CD14-positive monocyte (primary cell): ENCODE data around the gene CFL1. TPM values are rescaled to one million over a fixed set of nuclear protein-coding genes. Genes with fewer than 3 reads are reported as not detected.

Source experiments
- DNase-seq, 3 donors: peaks; one replicate each; pipeline ENCODE4 v3.0.0-alpha.2; 2011 to 2022
- H2AFZ ChIP-seq: 2 replicates; pipeline ENCODE4 v1.6.0; 2012; ENCODE audit warnings: mild to moderate bottlenecking, low read depth, low read length, inconsistent platforms; ENCODE audit not compliant: insufficient read depth, poor library complexity, severe bottlenecking
- H3K27ac ChIP-seq, 2 donors: 1 replicate in 1 of 2; 2 replicates in 1 of 2; pipeline ENCODE4 v1.5.1; 2012 to 2013; ENCODE audit warnings: low read length in 2 of 2, control low read depth in 1 of 2, inconsistent platforms in 1 of 2, low read depth in 1 of 2, mild to moderate bottlenecking in 1 of 2
- H3K27me3 ChIP-seq, 2 donors: one replicate each; pipeline versions ENCODE4 v1.6.0 to v1.6.1; 2011 to 2013; ENCODE audit warnings: low read length in 2 of 2; ENCODE audit not compliant: control insufficient read depth in 2 of 2, insufficient read depth in 2 of 2
- H3K36me3 ChIP-seq, 2 donors: replicated peaks in 1 of 2; 1 replicate in 1 of 2; 2 replicates in 1 of 2; pipeline versions ENCODE4 v1.5.1 to v1.6.1; 2012 to 2013; ENCODE audit warnings: low read length in 2 of 2, control low read depth in 1 of 2, inconsistent platforms in 1 of 2, mild to moderate bottlenecking in 1 of 2; ENCODE audit not compliant: insufficient read depth in 2 of 2, control insufficient read depth in 1 of 2
- H3K4me1 ChIP-seq, 2 donors: 1 replicate in 1 of 2; 2 replicates in 1 of 2; pipeline versions ENCODE4 v1.5.1 to v1.6.1; 2012 to 2013; ENCODE audit warnings: low read length in 2 of 2, control low read depth in 1 of 2, inconsistent platforms in 1 of 2, mild to moderate bottlenecking in 1 of 2, moderate library complexity in 1 of 2; ENCODE audit not compliant: insufficient read depth in 2 of 2, control insufficient read depth in 1 of 2
- H3K4me2 ChIP-seq: replicated peaks from 2 replicates; pipeline ENCODE3; 2012; ENCODE audit warnings: low read length, moderate library complexity, mild to moderate bottlenecking; ENCODE audit not compliant: poor library complexity, severe bottlenecking; ENCODE audit errors: extremely low read depth
- H3K4me3 ChIP-seq, 3 experiments: fragments of 200-600 bp in 1 of 3; sonication (generic) in 1 of 3; replicated peaks in 1 of 3; 1 replicate in 2 of 3; 2 replicates in 1 of 3; pipeline ENCODE4 v1.5.1; 2011 to 2013; ENCODE audit warnings: low read length in 3 of 3, mild to moderate bottlenecking in 3 of 3, control low read depth in 2 of 3, low read depth in 2 of 3, inconsistent platforms in 1 of 3, moderate library complexity in 1 of 3
- H3K79me2 ChIP-seq: 2 replicates; pipeline ENCODE4 v1.6.0; 2012; ENCODE audit warnings: mild to moderate bottlenecking, control low read depth, inconsistent platforms, low read length, moderate library complexity; ENCODE audit not compliant: insufficient read depth
- H3K9ac ChIP-seq: 2 replicates; pipeline ENCODE4 v1.6.0; 2017; ENCODE audit warnings: low read length, mild to moderate bottlenecking; ENCODE audit not compliant: insufficient read depth, poor library complexity, severe bottlenecking
- H3K9me3 ChIP-seq, 2 donors: replicated peaks in 1 of 2; 1 replicate in 1 of 2; 2 replicates in 1 of 2; pipeline versions ENCODE4 v1.5.1 to v1.6.1; 2012 to 2013; ENCODE audit warnings: low read length in 2 of 2, control low read depth in 1 of 2; ENCODE audit not compliant: control insufficient read depth in 1 of 2, insufficient read depth in 1 of 2
- H4K20me1 ChIP-seq: 2 replicates; pipeline ENCODE4 v1.6.0; 2012; ENCODE audit warnings: mild to moderate bottlenecking, low read length, control low read depth, moderate library complexity; ENCODE audit not compliant: insufficient read depth
- H3K27ac Mint-ChIP-seq, 7 donors: one replicate each; pipeline ENCODE4 v1.8.0; 2020; ENCODE audit warnings: mild to moderate bottlenecking in 7 of 7, mixed read lengths in 7 of 7, moderate library complexity in 6 of 7, inconsistent platforms in 2 of 7
- H3K27me3 Mint-ChIP-seq, 3 donors: one replicate each; pipeline ENCODE4 v1.8.0; 2021 to 2022; ENCODE audit warnings: low read depth in 3 of 3, mild to moderate bottlenecking in 3 of 3, mixed read lengths in 3 of 3, moderate library complexity in 3 of 3, inconsistent platforms in 1 of 3
- H3K36me3 Mint-ChIP-seq, 2 donors: one replicate each; pipeline ENCODE4 v1.8.0; 2020; ENCODE audit warnings: mixed read lengths in 2 of 2, inconsistent platforms in 1 of 2, mild to moderate bottlenecking in 1 of 2
- H3K4me1 Mint-ChIP-seq: one replicate; pipeline ENCODE4 v1.8.0; 2020; ENCODE audit warnings: mild to moderate bottlenecking, mixed read lengths
- H3K4me3 Mint-ChIP-seq, 2 donors: one replicate each; pipeline ENCODE4 v1.8.0; 2020; ENCODE audit warnings: mild to moderate bottlenecking in 2 of 2, mixed read lengths in 2 of 2, moderate library complexity in 1 of 2
- H3K9me3 Mint-ChIP-seq, 7 donors: one replicate each; pipeline ENCODE4 v1.8.0; 2020 to 2022; ENCODE audit warnings: mixed read lengths in 7 of 7, mild to moderate bottlenecking in 6 of 7, moderate library complexity in 6 of 7, inconsistent platforms in 2 of 7
- WGBS: methylation state at CpG from one replicate; pipeline ENCODE4 v1.1.5; 2013; ENCODE audit warnings: missing lambda C conversion rate; ENCODE audit not compliant: insufficient coverage; 5-methylcytosine and 5-hydroxymethylcytosine counted together
- intact Hi-C, 2 donors: fragments of 100-400 bp; cut with micrococcal nuclease; formaldehyde crosslinking; loops; one replicate each; pipeline versions ENCODE4 v1.15.0 to v1.15.1; 2023
- polyA plus RNA-seq, 3 donors: library from polyadenylated mRNA; depleted of rRNA in 1 of 3; unstranded in 2 of 3; stranded (reverse) in 1 of 3; fragments of 300-500 nt in 2 of 3; fragments of >200 nt in 1 of 3; fragmentation: Illumina TruSeq in 2 of 3; gene quantifications; 1 replicate in 2 of 3; 2 replicates in 1 of 3; pipeline ENCODE4 v1.2.3, GENCODE V29; 2012 to 2021
- TF ChIP-seq, protein P1 (sequence below): fragments of 200-600 bp; IDR thresholded peaks from one replicate; pipeline ENCODE4 v1.8.0; 2022; ENCODE audit warnings: antibody characterized with exemption, mild to moderate bottlenecking

The CFL1 gene
- polyA plus RNA-seq, 3 donors: 1,281 to 2,233 (median 1,889) TPM

DNA sequence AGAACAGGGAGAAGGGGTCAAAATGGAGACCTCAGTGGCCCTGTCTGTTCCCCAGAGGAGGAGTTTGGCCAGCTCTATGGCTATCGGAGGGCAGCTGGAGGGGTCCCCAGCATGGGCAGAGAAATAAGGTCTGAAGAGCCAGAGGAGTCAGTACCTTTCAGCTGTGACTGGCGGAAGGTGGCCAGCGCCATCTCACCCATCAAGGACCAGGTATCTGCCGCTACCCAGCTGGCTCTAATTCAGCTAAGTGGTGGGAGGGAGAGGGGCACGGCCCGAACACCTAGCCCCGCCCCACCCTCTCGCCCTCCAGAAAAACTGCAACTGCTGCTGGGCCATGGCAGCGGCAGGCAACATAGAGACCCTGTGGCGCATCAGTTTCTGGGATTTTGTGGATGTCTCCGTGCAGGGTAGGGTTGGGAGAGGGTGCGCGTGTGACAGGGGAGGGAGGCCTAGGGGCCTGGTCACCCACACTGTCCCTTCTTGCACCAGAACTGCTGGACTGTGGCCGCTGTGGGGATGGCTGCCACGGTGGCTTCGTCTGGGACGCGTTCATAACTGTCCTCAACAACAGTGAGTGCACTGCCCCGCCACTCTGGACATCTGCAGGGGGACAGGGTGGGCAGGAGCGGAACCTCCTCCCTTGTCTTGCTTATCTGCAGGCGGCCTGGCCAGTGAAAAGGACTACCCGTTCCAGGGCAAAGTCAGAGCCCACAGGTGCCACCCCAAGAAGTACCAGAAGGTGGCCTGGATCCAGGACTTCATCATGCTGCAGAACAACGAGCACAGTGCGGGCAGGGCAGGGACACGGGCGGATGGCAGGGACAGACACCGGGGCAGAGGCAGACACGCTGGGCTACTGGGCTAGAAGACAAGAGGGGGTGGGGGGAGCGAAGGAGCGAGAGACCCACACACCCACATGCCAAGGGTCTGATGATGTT lies 24.4 kb upstream of the CFL1 start:
- peaks cover 0 to 2% (median 0%) of the 10 kb centered on the region in 3 donors for H3K27me3 Mint-ChIP-seq
- H3K4me2 ChIP-seq: no peak overlapping the region
- peaks cover 36 to 46% of the 10 kb centered on the region in 2 donors for H3K36me3 ChIP-seq
- H2AFZ ChIP-seq: no peak overlapping the region
- no peak overlapping the region for H3K4me3 ChIP-seq
- TF ChIP-seq, protein P1, sequence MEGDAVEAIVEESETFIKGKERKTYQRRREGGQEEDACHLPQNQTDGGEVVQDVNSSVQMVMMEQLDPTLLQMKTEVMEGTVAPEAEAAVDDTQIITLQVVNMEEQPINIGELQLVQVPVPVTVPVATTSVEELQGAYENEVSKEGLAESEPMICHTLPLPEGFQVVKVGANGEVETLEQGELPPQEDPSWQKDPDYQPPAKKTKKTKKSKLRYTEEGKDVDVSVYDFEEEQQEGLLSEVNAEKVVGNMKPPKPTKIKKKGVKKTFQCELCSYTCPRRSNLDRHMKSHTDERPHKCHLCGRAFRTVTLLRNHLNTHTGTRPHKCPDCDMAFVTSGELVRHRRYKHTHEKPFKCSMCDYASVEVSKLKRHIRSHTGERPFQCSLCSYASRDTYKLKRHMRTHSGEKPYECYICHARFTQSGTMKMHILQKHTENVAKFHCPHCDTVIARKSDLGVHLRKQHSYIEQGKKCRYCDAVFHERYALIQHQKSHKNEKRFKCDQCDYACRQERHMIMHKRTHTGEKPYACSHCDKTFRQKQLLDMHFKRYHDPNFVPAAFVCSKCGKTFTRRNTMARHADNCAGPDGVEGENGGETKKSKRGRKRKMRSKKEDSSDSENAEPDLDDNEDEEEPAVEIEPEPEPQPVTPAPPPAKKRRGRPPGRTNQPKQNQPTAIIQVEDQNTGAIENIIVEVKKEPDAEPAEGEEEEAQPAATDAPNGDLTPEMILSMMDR: no peak
- no peak overlapping the region for H3K9ac ChIP-seq
- peaks cover 17 to 35% of the 10 kb centered on the region in 2 donors for H3K4me1 ChIP-seq
- no peaks in the 10 kb centered on the region for H3K27me3 ChIP-seq
- WGBS: 93% methylated on average over 21 of the region's 30 CpGs
- H3K36me3 Mint-ChIP-seq: peaks cover 44 to 56% of the 10 kb centered on the region in 2 donors
- peaks cover 36% of the 10 kb centered on the region for H3K4me1 Mint-ChIP-seq
- DNase-seq: no peak
- H3K9me3 Mint-ChIP-seq: peaks cover 0 to 2% (median 0%) of the 10 kb centered on the region in 7 donors
- H4K20me1 ChIP-seq: peaks cover 15% of the 10 kb centered on the region
- peaks cover 15% of the 10 kb centered on the region for H3K79me2 ChIP-seq
- intact Hi-C loops: loop anchor here in 1 of 2 donors (5.0 kb wide), 1 partner anchor 105 kb away; no protein-coding TSS in a partner anchor
- no peaks in the 10 kb centered on the region for H3K9me3 ChIP-seq
- H3K27ac Mint-ChIP-seq: peak overlapping the region in 2 of 7 donors; percentile 42 to 50
- no peak overlapping the region for H3K4me3 Mint-ChIP-seq
- H3K27ac ChIP-seq: no peak overlapping the region

DNA sequence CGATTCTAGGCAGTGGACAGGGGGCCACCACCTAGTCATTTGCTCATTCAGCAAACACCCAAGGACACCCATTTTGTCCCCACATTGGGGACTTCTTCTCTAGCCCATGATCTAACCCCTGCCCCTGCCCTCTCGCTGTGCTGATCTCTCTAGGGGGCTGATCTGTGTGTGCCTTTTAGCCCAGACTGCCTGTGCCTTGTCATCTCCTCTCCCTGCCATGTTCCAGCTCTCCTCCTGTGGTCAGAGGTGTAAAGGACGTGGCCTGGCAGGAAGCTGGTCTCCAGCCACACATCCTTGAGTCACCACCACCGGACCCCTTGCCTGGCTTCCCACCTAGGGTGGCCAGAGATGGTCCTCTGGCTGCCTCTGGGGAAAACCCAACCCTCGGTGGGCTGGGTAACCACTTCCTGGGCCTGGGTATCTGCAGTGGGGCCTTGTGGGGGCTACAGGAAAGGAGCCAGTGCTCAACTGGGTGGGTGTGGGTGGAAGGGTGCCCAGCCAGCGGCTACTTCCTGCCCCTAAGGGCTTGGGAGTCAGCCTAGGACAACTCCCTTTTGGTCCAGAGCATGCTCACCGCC lies 23.0 kb upstream of the CFL1 start:
- Histone ChIP-seq H3K9me3 (no peaks in the 10 kb centered on the region), H3K9ac (no peak overlapping the region), H3K36me3 (peaks cover 33 to 36% of the 10 kb centered on the region in 2 donors), H3K79me2 (peaks cover 4% of the 10 kb centered on the region), H4K20me1 (peaks cover 15% of the 10 kb centered on the region), H3K27me3 (no peaks in the 10 kb centered on the region), H3K4me1 (peaks cover 12 to 23% of the 10 kb centered on the region in 2 donors), H3K4me2 (no peak overlapping the region), H3K27ac (no peak overlapping the region), H3K4me3 (no peak overlapping the region), H2AFZ (no peak overlapping the region)
- Mint-ChIP-seq H3K9me3 (peaks cover 0 to under 1% (median 0%) of the 10 kb centered on the region in 7 donors), H3K27me3 (peaks cover 0 to 3% (median 2%) of the 10 kb centered on the region in 3 donors), H3K27ac (peak overlapping the region in 1 of 7 donors; percentile 66), H3K4me3 (no peak overlapping the region), H3K36me3 (peaks cover 34 to 43% of the 10 kb centered on the region in 2 donors), H3K4me1 (peaks cover 25% of the 10 kb centered on the region)
- WGBS: 43% methylated on average over 5 of the region's 7 CpGs
- intact Hi-C loops: loop anchor here in 1 of 2 donors (5.0 kb wide), 1 partner anchor 106 kb away; no protein-coding TSS in a partner anchor
- no peak for DNase-seq
- TF ChIP-seq, protein P1: no peak
